ENCODE data around the gene TEAD1.
A peak's percentile ranks its signal among the peaks of the same experiment; 100 is the strongest.

TEAD1 gene

GRCh38 chr11:12769834-12770345 lies 95.7 kb downstream of the TEAD1 start:
- DNase-seq = no peak

GRCh38 chr11:12770435-12770834 lies 96.2 kb downstream of the TEAD1 start:
- no peak for DNase-seq

- no peak for DNase-seq
Measured at GRCh38 chr11:12770966-12771597, 96.9 kb downstream of the TEAD1 start.

- DNase-seq = peak; percentile 6
Measured at GRCh38 chr11:12771875-12772274, 97.7 kb downstream of the TEAD1 start.

- DNase-seq = no peak
Measured at GRCh38 chr11:12772324-12772723, 98.1 kb downstream of the TEAD1 start.

GRCh38 chr11:12773591-12773990 lies 99.4 kb downstream of the TEAD1 start:
- DNase-seq = no peak

- no peak for DNase-seq
Measured at GRCh38 chr11:12775955-12776354, 101.7 kb downstream of the TEAD1 start.

- DNase-seq = no peak
Measured at GRCh38 chr11:12777208-12777874, 103.1 kb downstream of the TEAD1 start.

GRCh38 chr11:12778240-12778905 lies 104.2 kb downstream of the TEAD1 start:
- DNase-seq = no peak

- DNase-seq = no peak
Measured at GRCh38 chr11:12783765-12784164, 109.5 kb downstream of the TEAD1 start.

GRCh38 chr11:12784445-12784844 lies 110.2 kb downstream of the TEAD1 start:
- no peak for DNase-seq

- no peak for DNase-seq
Measured at GRCh38 chr11:12784987-12785386, 110.8 kb downstream of the TEAD1 start.

GRCh38 chr11:12785901-12786300 lies 111.7 kb downstream of the TEAD1 start:
- no peak for DNase-seq

- no peak for DNase-seq
Measured at GRCh38 chr11:12786450-12786849, 112.2 kb downstream of the TEAD1 start.

GRCh38 chr11:12786891-12787290 lies 112.7 kb downstream of the TEAD1 start:
- no peak for DNase-seq

GRCh38 chr11:12787847-12788246 lies 113.6 kb downstream of the TEAD1 start:
- no peak for DNase-seq

- DNase-seq = no peak
Measured at GRCh38 chr11:12789054-12789453, 114.8 kb downstream of the TEAD1 start.

- no peak for DNase-seq
Measured at GRCh38 chr11:12789596-12790215, 115.5 kb downstream of the TEAD1 start.

- no peak for DNase-seq
Measured at GRCh38 chr11:12790861-12791616, 116.8 kb downstream of the TEAD1 start.

GRCh38 chr11:12792018-12792417 lies 117.8 kb downstream of the TEAD1 start:
- no peak for DNase-seq

- no peak for DNase-seq
Measured at GRCh38 chr11:12792590-12792989, 118.4 kb downstream of the TEAD1 start.

- no peak for DNase-seq
Measured at GRCh38 chr11:12793065-12793464, 118.8 kb downstream of the TEAD1 start.

- no peak for DNase-seq
Measured at GRCh38 chr11:12793506-12793905, 119.3 kb downstream of the TEAD1 start.

Data from activated CD4-positive, alpha-beta T cell treated with anti-CD3 and anti-CD28 coated beads, Interleukin-10, Interleukin-2, amounts not matched to agents 100 ng/mL and 50 ng/mL, durations not matched to agents 16 hours and 8 hours (primary cell).